ENCODE data around the gene COPG1.

GRCh38 chr3:129259612-129260477, 10.4 kb downstream of the COPG1 start:
- TF ChIP-seq, protein P1, sequence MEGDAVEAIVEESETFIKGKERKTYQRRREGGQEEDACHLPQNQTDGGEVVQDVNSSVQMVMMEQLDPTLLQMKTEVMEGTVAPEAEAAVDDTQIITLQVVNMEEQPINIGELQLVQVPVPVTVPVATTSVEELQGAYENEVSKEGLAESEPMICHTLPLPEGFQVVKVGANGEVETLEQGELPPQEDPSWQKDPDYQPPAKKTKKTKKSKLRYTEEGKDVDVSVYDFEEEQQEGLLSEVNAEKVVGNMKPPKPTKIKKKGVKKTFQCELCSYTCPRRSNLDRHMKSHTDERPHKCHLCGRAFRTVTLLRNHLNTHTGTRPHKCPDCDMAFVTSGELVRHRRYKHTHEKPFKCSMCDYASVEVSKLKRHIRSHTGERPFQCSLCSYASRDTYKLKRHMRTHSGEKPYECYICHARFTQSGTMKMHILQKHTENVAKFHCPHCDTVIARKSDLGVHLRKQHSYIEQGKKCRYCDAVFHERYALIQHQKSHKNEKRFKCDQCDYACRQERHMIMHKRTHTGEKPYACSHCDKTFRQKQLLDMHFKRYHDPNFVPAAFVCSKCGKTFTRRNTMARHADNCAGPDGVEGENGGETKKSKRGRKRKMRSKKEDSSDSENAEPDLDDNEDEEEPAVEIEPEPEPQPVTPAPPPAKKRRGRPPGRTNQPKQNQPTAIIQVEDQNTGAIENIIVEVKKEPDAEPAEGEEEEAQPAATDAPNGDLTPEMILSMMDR (IDR thresholded peaks at IDR 0.05): no peak
- TF ChIP-seq POLR2A (IDR thresholded peaks at IDR 0.05): no peak

Data from uterus (tissue), 2 donors.